Liver (tissue), 3 donors: Measurements from ENCODE around the gene SOST.

Source experiments
- GABPA ChIP-seq, 2 donors: IDR thresholded peaks in 1 of 2; conservative IDR thresholded peaks in 1 of 2; 2 replicates each; pipeline ENCODE4 v1.6.1; 2016; ENCODE audit warnings: antibody characterized with exemption in 2 of 2, mild to moderate bottlenecking in 1 of 2, moderate library complexity in 1 of 2
- JUND ChIP-seq, 2 donors: IDR thresholded peaks; 2 replicates each; pipeline ENCODE4 v1.6.1; 2016; ENCODE audit warnings: antibody characterized with exemption in 2 of 2
- SP1 ChIP-seq: IDR thresholded peaks from 2 replicates; pipeline ENCODE4 v1.6.1; 2018; ENCODE audit warnings: antibody characterized with exemption, mild to moderate bottlenecking
- TAF1 ChIP-seq: conservative IDR thresholded peaks from 2 replicates; pipeline ENCODE4 v1.6.1; 2016; ENCODE audit warnings: antibody characterized with exemption, mild to moderate bottlenecking
- TF ChIP-seq, protein P1 (sequence below): fragments of 150-350 bp; IDR thresholded peaks from 2 replicates; pipeline ENCODE4 v1.5.1; 2017; ENCODE audit warnings: improper control_type of control experiment, low read depth, low read length; ENCODE audit not compliant: missing input control
- TF ChIP-seq, protein P2 (sequence below): IDR thresholded peaks from 2 replicates; pipeline ENCODE4 v1.6.1; 2016; ENCODE audit warnings: antibody characterized with exemption, mild to moderate bottlenecking
- donor health status: healthy.
- donor health status: healthy.

DNA sequence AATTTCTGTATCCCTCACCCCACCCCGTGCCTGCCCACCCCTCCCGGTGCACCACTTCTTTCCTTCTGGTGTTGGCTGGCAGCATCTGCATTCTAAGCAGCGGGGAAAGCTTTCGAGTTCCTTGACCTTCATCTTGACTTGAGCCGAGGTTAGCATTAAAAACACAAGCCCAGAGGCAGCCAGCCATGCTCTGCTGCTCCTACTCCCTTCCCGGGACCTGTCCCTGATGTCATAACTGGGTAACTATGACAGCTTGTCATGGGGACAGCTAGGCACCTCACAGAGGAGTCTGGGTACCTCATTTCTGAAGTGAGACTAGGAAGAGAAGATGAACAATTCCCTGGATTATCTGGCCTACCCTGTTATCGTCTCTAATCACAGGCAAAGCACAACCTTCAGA, 21.5 kb upstream of the SOST start, which contains the start of gene CFAP97D1:
- TF ChIP-seq TAF1, result no peak
- TF ChIP-seq, protein P1, sequence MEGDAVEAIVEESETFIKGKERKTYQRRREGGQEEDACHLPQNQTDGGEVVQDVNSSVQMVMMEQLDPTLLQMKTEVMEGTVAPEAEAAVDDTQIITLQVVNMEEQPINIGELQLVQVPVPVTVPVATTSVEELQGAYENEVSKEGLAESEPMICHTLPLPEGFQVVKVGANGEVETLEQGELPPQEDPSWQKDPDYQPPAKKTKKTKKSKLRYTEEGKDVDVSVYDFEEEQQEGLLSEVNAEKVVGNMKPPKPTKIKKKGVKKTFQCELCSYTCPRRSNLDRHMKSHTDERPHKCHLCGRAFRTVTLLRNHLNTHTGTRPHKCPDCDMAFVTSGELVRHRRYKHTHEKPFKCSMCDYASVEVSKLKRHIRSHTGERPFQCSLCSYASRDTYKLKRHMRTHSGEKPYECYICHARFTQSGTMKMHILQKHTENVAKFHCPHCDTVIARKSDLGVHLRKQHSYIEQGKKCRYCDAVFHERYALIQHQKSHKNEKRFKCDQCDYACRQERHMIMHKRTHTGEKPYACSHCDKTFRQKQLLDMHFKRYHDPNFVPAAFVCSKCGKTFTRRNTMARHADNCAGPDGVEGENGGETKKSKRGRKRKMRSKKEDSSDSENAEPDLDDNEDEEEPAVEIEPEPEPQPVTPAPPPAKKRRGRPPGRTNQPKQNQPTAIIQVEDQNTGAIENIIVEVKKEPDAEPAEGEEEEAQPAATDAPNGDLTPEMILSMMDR, result no peak
- TF ChIP-seq JUND (IDR thresholded peaks at IDR 0.05), result no peak
- TF ChIP-seq, protein P2, sequence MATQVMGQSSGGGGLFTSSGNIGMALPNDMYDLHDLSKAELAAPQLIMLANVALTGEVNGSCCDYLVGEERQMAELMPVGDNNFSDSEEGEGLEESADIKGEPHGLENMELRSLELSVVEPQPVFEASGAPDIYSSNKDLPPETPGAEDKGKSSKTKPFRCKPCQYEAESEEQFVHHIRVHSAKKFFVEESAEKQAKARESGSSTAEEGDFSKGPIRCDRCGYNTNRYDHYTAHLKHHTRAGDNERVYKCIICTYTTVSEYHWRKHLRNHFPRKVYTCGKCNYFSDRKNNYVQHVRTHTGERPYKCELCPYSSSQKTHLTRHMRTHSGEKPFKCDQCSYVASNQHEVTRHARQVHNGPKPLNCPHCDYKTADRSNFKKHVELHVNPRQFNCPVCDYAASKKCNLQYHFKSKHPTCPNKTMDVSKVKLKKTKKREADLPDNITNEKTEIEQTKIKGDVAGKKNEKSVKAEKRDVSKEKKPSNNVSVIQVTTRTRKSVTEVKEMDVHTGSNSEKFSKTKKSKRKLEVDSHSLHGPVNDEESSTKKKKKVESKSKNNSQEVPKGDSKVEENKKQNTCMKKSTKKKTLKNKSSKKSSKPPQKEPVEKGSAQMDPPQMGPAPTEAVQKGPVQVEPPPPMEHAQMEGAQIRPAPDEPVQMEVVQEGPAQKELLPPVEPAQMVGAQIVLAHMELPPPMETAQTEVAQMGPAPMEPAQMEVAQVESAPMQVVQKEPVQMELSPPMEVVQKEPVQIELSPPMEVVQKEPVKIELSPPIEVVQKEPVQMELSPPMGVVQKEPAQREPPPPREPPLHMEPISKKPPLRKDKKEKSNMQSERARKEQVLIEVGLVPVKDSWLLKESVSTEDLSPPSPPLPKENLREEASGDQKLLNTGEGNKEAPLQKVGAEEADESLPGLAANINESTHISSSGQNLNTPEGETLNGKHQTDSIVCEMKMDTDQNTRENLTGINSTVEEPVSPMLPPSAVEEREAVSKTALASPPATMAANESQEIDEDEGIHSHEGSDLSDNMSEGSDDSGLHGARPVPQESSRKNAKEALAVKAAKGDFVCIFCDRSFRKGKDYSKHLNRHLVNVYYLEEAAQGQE, result no peak
- no peak for TF ChIP-seq GABPA (IDR thresholded peaks at IDR 0.05 in 1 of 2, conservative IDR thresholded peaks at IDR 0.05 in 1 of 2)
- TF ChIP-seq SP1, result no peak
